Panc1 (cell line): ENCODE data around the gene TTC13.

ENCODE experiments used
- POLR2AphosphoS5 ChIP-seq: IDR thresholded peaks from 2 replicates; pipeline ENCODE4 v1.6.1; 2012; ENCODE audit warnings: mild to moderate bottlenecking, low read depth, low read length, moderate library complexity
- TCF7L2 ChIP-seq: IDR thresholded peaks from 2 replicates; pipeline ENCODE4 v1.6.1; 2011; ENCODE audit warnings: mild to moderate bottlenecking, low read depth, low read length, inconsistent platforms
- TF ChIP-seq, protein P1 (sequence below): fragments of 450-650 bp; IDR thresholded peaks from 2 replicates; pipeline ENCODE4 v1.5.1; 2017; ENCODE audit warnings: mild to moderate bottlenecking
- TF ChIP-seq, protein P2 (sequence below), 2 experiments: IDR thresholded peaks; 2 replicates each; pipeline ENCODE4 v1.6.1; 2011 to 2012; ENCODE audit warnings: low read depth in 2 of 2, control low read depth in 1 of 2, low read length in 1 of 2, mild to moderate bottlenecking in 1 of 2, moderate library complexity in 1 of 2; ENCODE audit not compliant: insufficient read depth in 1 of 2

GRCh38 chr1:230866171-230867070 is 112.2 kb downstream of the TTC13 start:
- TF ChIP-seq, protein P1, sequence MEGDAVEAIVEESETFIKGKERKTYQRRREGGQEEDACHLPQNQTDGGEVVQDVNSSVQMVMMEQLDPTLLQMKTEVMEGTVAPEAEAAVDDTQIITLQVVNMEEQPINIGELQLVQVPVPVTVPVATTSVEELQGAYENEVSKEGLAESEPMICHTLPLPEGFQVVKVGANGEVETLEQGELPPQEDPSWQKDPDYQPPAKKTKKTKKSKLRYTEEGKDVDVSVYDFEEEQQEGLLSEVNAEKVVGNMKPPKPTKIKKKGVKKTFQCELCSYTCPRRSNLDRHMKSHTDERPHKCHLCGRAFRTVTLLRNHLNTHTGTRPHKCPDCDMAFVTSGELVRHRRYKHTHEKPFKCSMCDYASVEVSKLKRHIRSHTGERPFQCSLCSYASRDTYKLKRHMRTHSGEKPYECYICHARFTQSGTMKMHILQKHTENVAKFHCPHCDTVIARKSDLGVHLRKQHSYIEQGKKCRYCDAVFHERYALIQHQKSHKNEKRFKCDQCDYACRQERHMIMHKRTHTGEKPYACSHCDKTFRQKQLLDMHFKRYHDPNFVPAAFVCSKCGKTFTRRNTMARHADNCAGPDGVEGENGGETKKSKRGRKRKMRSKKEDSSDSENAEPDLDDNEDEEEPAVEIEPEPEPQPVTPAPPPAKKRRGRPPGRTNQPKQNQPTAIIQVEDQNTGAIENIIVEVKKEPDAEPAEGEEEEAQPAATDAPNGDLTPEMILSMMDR: no peak
- TF ChIP-seq POLR2AphosphoS5 (no peak), TCF7L2 (no peak)
- TF ChIP-seq, protein P2, sequence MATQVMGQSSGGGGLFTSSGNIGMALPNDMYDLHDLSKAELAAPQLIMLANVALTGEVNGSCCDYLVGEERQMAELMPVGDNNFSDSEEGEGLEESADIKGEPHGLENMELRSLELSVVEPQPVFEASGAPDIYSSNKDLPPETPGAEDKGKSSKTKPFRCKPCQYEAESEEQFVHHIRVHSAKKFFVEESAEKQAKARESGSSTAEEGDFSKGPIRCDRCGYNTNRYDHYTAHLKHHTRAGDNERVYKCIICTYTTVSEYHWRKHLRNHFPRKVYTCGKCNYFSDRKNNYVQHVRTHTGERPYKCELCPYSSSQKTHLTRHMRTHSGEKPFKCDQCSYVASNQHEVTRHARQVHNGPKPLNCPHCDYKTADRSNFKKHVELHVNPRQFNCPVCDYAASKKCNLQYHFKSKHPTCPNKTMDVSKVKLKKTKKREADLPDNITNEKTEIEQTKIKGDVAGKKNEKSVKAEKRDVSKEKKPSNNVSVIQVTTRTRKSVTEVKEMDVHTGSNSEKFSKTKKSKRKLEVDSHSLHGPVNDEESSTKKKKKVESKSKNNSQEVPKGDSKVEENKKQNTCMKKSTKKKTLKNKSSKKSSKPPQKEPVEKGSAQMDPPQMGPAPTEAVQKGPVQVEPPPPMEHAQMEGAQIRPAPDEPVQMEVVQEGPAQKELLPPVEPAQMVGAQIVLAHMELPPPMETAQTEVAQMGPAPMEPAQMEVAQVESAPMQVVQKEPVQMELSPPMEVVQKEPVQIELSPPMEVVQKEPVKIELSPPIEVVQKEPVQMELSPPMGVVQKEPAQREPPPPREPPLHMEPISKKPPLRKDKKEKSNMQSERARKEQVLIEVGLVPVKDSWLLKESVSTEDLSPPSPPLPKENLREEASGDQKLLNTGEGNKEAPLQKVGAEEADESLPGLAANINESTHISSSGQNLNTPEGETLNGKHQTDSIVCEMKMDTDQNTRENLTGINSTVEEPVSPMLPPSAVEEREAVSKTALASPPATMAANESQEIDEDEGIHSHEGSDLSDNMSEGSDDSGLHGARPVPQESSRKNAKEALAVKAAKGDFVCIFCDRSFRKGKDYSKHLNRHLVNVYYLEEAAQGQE (IDR thresholded peaks at IDR 0.05; ENCODE audit: insufficient read depth in 1 of 2, low read depth in 2 of 2, low read length in 1 of 2): no peak
